ENCODE results near the gene PPP3R1.

DNA sequence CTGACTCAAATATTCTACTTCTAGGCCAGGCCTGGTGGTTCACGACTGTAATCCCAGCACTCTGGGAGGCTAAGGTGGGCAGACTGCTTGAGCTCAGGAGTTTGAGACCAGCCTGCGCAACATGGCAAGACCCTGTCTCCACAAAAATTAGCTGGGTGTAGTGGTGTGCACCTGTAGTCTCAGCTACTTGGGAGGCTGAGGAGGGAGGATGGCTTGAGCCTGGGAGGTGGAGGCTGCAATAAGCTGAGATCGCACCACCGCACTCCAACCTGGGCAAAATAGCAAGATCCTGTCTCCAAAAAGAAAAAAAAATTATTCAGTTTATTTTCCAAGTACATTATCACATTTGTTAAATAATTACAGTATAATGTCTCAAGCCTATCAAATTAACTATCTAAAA, 7.3 kb downstream of the PPP3R1 start:
- TF ChIP-seq POLR2A (IDR thresholded peaks at IDR 0.05; ENCODE audit: low read depth) (no peak), EP300 (IDR thresholded peaks at IDR 0.05) (no peak)
- TF ChIP-seq, protein P1, sequence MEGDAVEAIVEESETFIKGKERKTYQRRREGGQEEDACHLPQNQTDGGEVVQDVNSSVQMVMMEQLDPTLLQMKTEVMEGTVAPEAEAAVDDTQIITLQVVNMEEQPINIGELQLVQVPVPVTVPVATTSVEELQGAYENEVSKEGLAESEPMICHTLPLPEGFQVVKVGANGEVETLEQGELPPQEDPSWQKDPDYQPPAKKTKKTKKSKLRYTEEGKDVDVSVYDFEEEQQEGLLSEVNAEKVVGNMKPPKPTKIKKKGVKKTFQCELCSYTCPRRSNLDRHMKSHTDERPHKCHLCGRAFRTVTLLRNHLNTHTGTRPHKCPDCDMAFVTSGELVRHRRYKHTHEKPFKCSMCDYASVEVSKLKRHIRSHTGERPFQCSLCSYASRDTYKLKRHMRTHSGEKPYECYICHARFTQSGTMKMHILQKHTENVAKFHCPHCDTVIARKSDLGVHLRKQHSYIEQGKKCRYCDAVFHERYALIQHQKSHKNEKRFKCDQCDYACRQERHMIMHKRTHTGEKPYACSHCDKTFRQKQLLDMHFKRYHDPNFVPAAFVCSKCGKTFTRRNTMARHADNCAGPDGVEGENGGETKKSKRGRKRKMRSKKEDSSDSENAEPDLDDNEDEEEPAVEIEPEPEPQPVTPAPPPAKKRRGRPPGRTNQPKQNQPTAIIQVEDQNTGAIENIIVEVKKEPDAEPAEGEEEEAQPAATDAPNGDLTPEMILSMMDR (IDR thresholded peaks at IDR 0.05): no peak

Measured in esophagus muscularis mucosa (tissue), 4 donors.